Transverse colon (tissue), 4 donors: ENCODE results near the gene SGF29. TPM values are rescaled to one million over a fixed set of nuclear protein-coding genes. Genes with fewer than 3 reads are reported as not detected.
"Not testable (repeated sequence)": the region's sequence is repeated elsewhere in the genome, so short reads cannot be mapped to it uniquely, and the experiment has no call there.

Experiments
- DNase-seq: peaks from one replicate; pipeline ENCODE4 v3.0.0-alpha.2; 2019
- H3K27ac ChIP-seq, 4 donors: fragments of 200-600 bp; sonication (generic); 2 replicates each; pipeline ENCODE4 v1.5.1; 2016 to 2018; ENCODE audit warnings: inconsistent platforms in 4 of 4
- H3K27me3 ChIP-seq: fragments of 200-600 bp; sonication (generic); 2 replicates; pipeline ENCODE4 v1.5.1; 2017; ENCODE audit warnings: inconsistent platforms
- H3K36me3 ChIP-seq, 4 donors: fragments of 200-600 bp; sonication (generic); 2 replicates each; pipeline ENCODE4 v1.5.1; 2017 to 2019; ENCODE audit warnings: inconsistent platforms in 4 of 4
- H3K4me1 ChIP-seq, 4 donors: fragments of 200-600 bp; sonication (generic); 2 replicates each; pipeline ENCODE4 v1.5.1; 2017 to 2020; ENCODE audit warnings: inconsistent platforms in 4 of 4
- H3K4me3 ChIP-seq, 4 donors: fragments of 200-600 bp; sonication (generic); 1 replicate in 1 of 4; 2 replicates in 3 of 4; pipeline versions ENCODE4 v1.5.1 to v1.6.1; 2017 to 2019; ENCODE audit warnings: inconsistent platforms in 4 of 4
- H3K9me3 ChIP-seq, 2 donors: fragments of 200-600 bp; sonication (generic); 2 replicates each; pipeline ENCODE4 v1.5.1; 2017 to 2019; ENCODE audit warnings: inconsistent platforms in 2 of 2
- EP300 ChIP-seq: sonication (generic); formaldehyde crosslinking; IDR thresholded peaks from one replicate; pipeline ENCODE4 v1.6.1; 2017; ENCODE audit warnings: antibody characterized with exemption, low read depth
- POLR2A ChIP-seq: fragments of 450-650 bp; IDR thresholded peaks from one replicate; pipeline ENCODE4 v1.6.1; 2016; ENCODE audit warnings: antibody characterized with exemption, mild to moderate bottlenecking, moderate library complexity
- POLR2AphosphoS5 ChIP-seq, 3 donors: sonication (generic); formaldehyde crosslinking; IDR thresholded peaks; one replicate each; pipeline ENCODE4 v1.6.1; 2016; ENCODE audit warnings: antibody characterized with exemption in 3 of 3
- WGBS, 2 donors: methylation state at CpG; one replicate each; pipeline ENCODE4 v1.1.5; 2018; ENCODE audit warnings: low coverage in 1 of 2; 5-methylcytosine and 5-hydroxymethylcytosine counted together
- in situ Hi-C, 4 donors: fragments of 200-750 bp; cut with MboI; loops; one replicate each; pipeline versions ENCODE4 v1.15.0 to v1.15.1; 2017; ENCODE audit warnings: low sequenced_read_pairs in 3 of 4, low pct_ligation_motif_present in 1 of 4, low pct_unique_long_range_greater_than_20kb in 1 of 4
- intact Hi-C: fragments of 100-400 bp; cut with DNase I; formaldehyde crosslinking; loops from one replicate; pipeline ENCODE4 v1.15.1; 2023; ENCODE audit warnings: low total_unique reads
- total RNA-seq, 4 donors: library from RNA; depleted of rRNA; stranded (reverse); fragments of >200 nt; gene quantifications; one replicate each; pipeline ENCODE4 v1.1.0, GENCODE V29; 2016
- TF ChIP-seq, protein P1 (sequence below), 5 experiments: fragments of 200-600 bp in 3 of 5; fragments of 450-650 bp in 2 of 5; sonication (generic) in 3 of 5; IDR thresholded peaks; 1 replicate in 2 of 5; 2 replicates in 3 of 5; pipeline ENCODE4 v1.5.1; 2016 to 2017; ENCODE audit warnings: antibody characterized with exemption in 5 of 5, inconsistent platforms in 3 of 5, mild to moderate bottlenecking in 2 of 5, moderate library complexity in 1 of 5

Gene SGF29
- total RNA-seq, 4 donors from 2014 or later, result 22.1 to 95.0 (median 32.1) TPM

DNA sequence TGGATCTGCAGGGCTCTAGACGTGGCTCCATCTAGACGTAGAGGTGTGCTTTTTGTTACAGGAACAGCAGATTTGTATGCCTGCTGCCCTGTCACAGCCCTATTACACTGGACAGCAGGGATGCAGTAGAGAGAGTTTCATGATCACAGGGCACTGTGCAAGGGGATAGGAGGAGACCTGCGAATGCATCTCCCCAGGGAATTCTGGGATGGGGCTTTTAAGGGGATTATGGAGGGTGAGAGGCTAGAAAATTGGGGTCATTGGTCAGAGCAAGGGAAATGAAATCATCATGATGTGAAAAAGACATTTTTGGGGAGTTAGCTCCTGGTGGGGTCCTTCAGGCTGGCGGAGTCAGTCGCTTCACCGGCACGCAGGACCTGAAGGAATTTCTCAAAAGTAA lies 11.1 kb upstream of the SGF29 start:
- WGBS, 2 donors, result 40 to 65% methylated on average over 7 of the region's 7 CpGs
- Histone ChIP-seq H3K9me3 (no peaks in the 10 kb centered on the region), H3K4me3 (peak overlapping the region in 1 of 4 donors; percentile 16), H3K36me3 (no peaks in the 10 kb centered on the region), H3K27me3 (no peaks in the 10 kb centered on the region), H3K4me1 (peaks cover 0 to 45% (median 25%) of the 10 kb centered on the region in 4 donors), H3K27ac (peak overlapping the region; percentile 86 to 95 (median 92))
- TF ChIP-seq POLR2A (no peak), POLR2AphosphoS5 (IDR thresholded peaks at IDR 0.05) (no peak), EP300 (no peak)
- TF ChIP-seq, protein P1, sequence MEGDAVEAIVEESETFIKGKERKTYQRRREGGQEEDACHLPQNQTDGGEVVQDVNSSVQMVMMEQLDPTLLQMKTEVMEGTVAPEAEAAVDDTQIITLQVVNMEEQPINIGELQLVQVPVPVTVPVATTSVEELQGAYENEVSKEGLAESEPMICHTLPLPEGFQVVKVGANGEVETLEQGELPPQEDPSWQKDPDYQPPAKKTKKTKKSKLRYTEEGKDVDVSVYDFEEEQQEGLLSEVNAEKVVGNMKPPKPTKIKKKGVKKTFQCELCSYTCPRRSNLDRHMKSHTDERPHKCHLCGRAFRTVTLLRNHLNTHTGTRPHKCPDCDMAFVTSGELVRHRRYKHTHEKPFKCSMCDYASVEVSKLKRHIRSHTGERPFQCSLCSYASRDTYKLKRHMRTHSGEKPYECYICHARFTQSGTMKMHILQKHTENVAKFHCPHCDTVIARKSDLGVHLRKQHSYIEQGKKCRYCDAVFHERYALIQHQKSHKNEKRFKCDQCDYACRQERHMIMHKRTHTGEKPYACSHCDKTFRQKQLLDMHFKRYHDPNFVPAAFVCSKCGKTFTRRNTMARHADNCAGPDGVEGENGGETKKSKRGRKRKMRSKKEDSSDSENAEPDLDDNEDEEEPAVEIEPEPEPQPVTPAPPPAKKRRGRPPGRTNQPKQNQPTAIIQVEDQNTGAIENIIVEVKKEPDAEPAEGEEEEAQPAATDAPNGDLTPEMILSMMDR (IDR thresholded peaks at IDR 0.05), result no peak
- in situ Hi-C loops (loop anchor here in 1 of 4 donors (10.0 kb wide), 1 partner anchor 58 kb away; no protein-coding TSS in a partner anchor), intact Hi-C loops (no loop called here)
- no peak for DNase-seq

DNA sequence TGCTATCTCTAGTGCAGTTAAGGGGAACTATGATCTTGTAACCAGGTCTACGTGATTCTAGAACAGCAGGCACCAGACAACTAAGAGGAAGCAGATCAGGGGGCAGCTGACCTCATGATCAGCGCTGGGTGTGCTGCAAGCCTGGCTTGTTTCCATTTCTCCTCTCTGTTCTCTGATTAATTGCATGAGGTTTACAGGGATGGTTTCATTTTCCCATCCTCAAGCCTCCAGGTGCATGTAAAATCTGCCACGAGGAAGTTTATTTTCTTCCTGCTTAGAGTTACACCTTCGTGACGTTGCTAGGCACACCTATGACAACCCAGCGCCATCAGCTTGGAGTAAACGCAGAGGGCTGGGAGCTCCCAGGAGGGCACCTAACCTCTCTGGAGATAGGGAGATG lies 10.6 kb upstream of the SGF29 start:
- peak in 2 of 3 donors; percentile 47 to 69 for TF ChIP-seq POLR2AphosphoS5 (IDR thresholded peaks at IDR 0.05)
- peak; percentile 48 for TF ChIP-seq POLR2A
- no peak for TF ChIP-seq EP300
- TF ChIP-seq, protein P1 (IDR thresholded peaks at IDR 0.05), result no peak
- H3K4me3 ChIP-seq, result peak overlapping the region in 1 of 4 donors; percentile 16
- DNase-seq, result peak; percentile 82
- intact Hi-C loops, result no loop called here
- no peaks in the 10 kb centered on the region for H3K36me3 ChIP-seq
- peaks cover 0 to 41% (median 23%) of the 10 kb centered on the region in 4 donors for H3K4me1 ChIP-seq
- 28 to 29% methylated on average over 5 to 7 of the region's 7 CpGs for WGBS, 2 donors
- peak overlapping the region; percentile 86 to 95 (median 92) for H3K27ac ChIP-seq
- no peaks in the 10 kb centered on the region for H3K9me3 ChIP-seq
- in situ Hi-C loops, result loop anchor here in 1 of 4 donors (10.0 kb wide), 1 partner anchor 58 kb away; no protein-coding TSS in a partner anchor
- H3K27me3 ChIP-seq, result no peaks in the 10 kb centered on the region

DNA sequence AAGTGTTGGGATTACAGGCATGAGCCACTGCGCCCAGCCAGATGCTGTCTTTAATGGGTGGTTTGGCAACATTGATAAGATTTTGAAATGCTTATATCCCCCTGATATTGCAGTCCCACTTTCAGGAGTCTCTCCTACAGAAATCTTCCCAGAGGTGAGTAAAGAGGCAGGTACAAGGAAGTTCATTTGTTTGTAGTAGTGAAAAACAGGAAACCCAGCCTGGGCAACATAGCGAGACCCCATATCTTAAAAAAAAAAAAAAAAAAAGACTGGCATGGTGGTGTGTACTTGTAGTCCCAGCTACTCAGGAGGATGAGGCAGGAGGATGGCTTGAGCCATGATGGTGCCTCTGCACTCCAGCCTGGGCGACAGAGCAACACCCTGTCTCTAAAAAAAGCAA lies 8.7 kb upstream of the SGF29 start:
- Histone ChIP-seq H3K27me3 (no peaks in the 10 kb centered on the region), H3K4me3 (no peak overlapping the region), H3K4me1 (peaks cover 0 to 38% (median 16%) of the 10 kb centered on the region in 4 donors), H3K27ac (no peak overlapping the region), H3K9me3 (no peaks in the 10 kb centered on the region), H3K36me3 (no peaks in the 10 kb centered on the region)
- DNase-seq, result no peak
- TF ChIP-seq, protein P1 (IDR thresholded peaks at IDR 0.05), result no peak
- no peak for TF ChIP-seq POLR2AphosphoS5 (IDR thresholded peaks at IDR 0.05)
- TF ChIP-seq POLR2A, result no peak
- TF ChIP-seq EP300, result no peak
- intact Hi-C loops, result no loop called here
- WGBS, 2 donors, result 72 to 85% methylated on average over 2 to 3 of the region's 3 CpGs
- in situ Hi-C loops, result loop anchor here in 1 of 4 donors (10.0 kb wide), 1 partner anchor 60 kb away; no protein-coding TSS in a partner anchor

DNA sequence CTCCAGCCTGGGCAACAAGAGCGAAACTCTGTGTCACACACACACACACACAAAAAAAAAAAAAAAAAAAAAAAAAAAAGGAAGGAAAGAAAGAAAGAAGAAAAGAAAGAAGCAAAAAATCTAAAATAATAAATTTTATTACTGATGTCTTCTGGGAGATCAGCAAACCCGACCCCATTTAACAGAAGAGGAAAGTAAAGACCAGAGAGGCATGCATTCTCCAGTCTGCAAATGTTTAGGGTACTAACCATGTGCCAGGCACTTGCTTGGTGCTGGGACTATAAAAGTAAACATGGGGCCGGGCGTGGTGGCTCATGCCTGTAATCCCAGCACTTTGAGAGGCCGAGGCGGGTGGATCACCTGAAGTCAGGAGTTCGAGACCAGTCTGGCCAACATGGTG lies 7.8 kb upstream of the SGF29 start:
- H3K36me3 ChIP-seq, H3K9me3 ChIP-seq, H3K27me3 ChIP-seq, H3K27ac ChIP-seq, intact Hi-C loops, DNase-seq, H3K4me3 ChIP-seq: not testable (repeated sequence)
- in situ Hi-C loops, result loop anchor here in 1 of 4 donors (10.0 kb wide), 1 partner anchor 61 kb away; no protein-coding TSS in a partner anchor
- H3K4me1 ChIP-seq, result peaks cover 0 to 31% (median 16%) of the 10 kb centered on the region in 4 donors
- WGBS, 2 donors, result 76 to 84% methylated on average over 4 to 7 of the region's 7 CpGs

DNA sequence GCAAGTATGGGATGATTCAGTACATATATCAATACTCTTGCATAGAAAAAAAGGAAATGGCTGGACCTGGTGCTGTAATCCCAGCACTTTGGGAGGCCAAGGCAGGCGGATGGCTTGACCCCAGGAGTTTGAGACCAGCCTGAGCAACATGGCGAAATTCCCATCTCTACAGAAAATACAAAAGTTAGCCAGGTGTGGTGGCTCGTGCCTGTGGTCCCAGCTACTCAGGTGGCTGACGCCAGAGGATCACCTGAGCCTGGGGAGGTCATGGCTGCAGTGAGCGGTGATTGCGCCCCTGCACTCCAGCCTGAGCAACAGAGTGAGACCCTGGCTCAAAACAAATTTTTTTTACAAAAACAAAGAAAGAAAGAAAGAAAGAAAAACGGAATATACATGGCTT lies 7.1 kb upstream of the SGF29 start:
- TF ChIP-seq POLR2A (no peak), POLR2AphosphoS5 (IDR thresholded peaks at IDR 0.05) (no peak), EP300 (no peak)
- TF ChIP-seq, protein P1 (IDR thresholded peaks at IDR 0.05), result no peak
- in situ Hi-C loops, result loop anchor here in 1 of 4 donors (10.0 kb wide), 1 partner anchor 62 kb away; no protein-coding TSS in a partner anchor
- Histone ChIP-seq H3K27me3 (no peaks in the 10 kb centered on the region), H3K4me1 (peaks cover 0 to 25% (median 14%) of the 10 kb centered on the region in 4 donors), H3K36me3 (no peaks in the 10 kb centered on the region), H3K27ac (no peak overlapping the region), H3K4me3 (no peak overlapping the region), H3K9me3 (no peaks in the 10 kb centered on the region)
- DNase-seq, result no peak
- 79 to 96% methylated on average over 3 to 7 of the region's 7 CpGs for WGBS, 2 donors
- intact Hi-C loops, result no loop called here
